Panc1 (cell line): ENCODE data around the gene ZNF189.

Experiments used
- CTCF ChIP-seq: fragments of 450-650 bp; IDR thresholded peaks from 2 replicates; pipeline ENCODE4 v1.5.1; 2017; ENCODE audit warnings: mild to moderate bottlenecking
- POLR2AphosphoS5 ChIP-seq: IDR thresholded peaks from 2 replicates; pipeline ENCODE4 v1.6.1; 2012; ENCODE audit warnings: mild to moderate bottlenecking, low read depth, low read length, moderate library complexity
- REST ChIP-seq, 2 experiments: IDR thresholded peaks; 2 replicates each; pipeline ENCODE4 v1.6.1; 2011 to 2012; ENCODE audit warnings: low read depth in 2 of 2, control low read depth in 1 of 2, low read length in 1 of 2, mild to moderate bottlenecking in 1 of 2, moderate library complexity in 1 of 2; ENCODE audit not compliant: insufficient read depth in 1 of 2
- SIN3A ChIP-seq: IDR thresholded peaks from 2 replicates; pipeline ENCODE4 v1.6.1; 2012; ENCODE audit warnings: low read depth, mild to moderate bottlenecking, low read length, moderate library complexity, borderline replicate concordance; ENCODE audit not compliant: insufficient read depth
- TCF7L2 ChIP-seq: IDR thresholded peaks from 2 replicates; pipeline ENCODE4 v1.6.1; 2011; ENCODE audit warnings: mild to moderate bottlenecking, low read depth, low read length, inconsistent platforms

DNA sequence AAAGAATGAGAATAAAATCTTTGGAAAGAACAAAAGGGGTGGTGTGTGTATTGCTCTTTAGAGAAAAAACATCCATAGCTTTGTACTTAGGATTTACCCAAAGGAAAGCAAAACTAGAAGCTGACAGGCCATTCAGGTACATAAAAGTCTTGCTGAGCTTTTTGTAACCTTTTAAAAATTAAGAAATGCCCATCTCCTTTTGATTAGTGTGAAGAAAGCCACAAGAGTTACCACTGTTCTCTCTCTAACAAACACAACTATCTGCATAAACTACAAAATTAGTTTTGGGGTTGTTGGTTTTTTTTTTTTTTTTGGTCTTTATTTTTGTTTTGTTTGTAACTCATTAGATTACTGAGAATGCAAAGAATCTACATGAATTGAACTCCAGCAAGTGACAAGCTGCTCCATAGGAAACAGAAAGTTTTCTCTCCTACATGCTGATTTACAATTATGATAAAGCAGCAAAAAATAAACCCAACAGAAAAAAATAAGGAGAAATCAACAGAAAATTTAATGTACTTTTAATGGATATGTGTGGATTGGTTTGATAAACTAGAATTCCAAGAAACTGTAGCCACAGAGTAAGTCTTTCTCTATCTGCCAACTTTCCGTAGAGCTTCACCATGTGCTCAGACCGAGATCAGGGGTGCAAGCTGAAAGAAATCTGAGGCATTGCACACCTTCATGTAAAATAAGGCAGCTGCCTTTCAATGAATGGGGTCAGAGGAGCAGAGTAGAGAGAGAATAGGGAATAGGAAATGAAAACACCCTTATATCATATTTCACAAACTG is 26.1 kb upstream of the ZNF189 start:
- TF ChIP-seq CTCF (no peak), TCF7L2 (no peak), SIN3A (no peak), REST (IDR thresholded peaks at IDR 0.05; ENCODE audit: insufficient read depth in 1 of 2, low read depth in 2 of 2, low read length in 1 of 2) (no peak), POLR2AphosphoS5 (no peak)
